GM21423 (cell line): ENCODE measurements around the gene RIPOR2.

ENCODE experiments used
- ATAC-seq: cut with Tn5 transposase; IDR thresholded peaks from one replicate; pipeline ENCODE4 v1.9.1; 2021; ENCODE audit warnings: mild to moderate bottlenecking, moderate library complexity; ENCODE audit not compliant: unreplicated experiment

RIPOR2 gene

DNA sequence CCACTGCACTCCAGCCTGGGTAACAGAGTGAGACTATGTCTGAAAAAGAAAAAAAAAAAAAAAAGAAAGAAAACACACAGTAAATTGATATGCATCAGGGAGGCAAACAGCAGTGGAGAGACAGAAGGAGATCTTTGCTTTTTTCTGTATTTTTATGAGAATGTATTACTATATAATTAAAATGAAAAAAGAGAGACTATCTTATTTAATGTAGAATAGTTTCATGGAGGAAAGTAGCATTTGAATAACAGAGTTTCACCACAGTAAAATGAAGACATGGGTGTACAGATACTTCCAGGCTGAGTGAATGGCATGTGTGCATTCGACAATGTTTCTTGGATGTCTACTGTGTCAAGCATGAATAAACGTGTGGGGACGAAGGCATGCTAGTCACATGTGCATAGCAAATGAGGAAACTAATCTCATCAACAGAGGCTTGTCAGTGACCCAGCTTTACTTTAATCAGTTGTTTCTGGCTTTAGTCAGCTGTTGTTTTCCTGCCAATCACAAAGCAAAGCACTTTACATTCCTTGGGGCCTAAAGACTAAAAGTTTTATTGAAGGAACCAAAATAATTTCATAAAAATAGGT lies 81.6 kb downstream of the RIPOR2 start:
- ATAC-seq, result no peak

DNA sequence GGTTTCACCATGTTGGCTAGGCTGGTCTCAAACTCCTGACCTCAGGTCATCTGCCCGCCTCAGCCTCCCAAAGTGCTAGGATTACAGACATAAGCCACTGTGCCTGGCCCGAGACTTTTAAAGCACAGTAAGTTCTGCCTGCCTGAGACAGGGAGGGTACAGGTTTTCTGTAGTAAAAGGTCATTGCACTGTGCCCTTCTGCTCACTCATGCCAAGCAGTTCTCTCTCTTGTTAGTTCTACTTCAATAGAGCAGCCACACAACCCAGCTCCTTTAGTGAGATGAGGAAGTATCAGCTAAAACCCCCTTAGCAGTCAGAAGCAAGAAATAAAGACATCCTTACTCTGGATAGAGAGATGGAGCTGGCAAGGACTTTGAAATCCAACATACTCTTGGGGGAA lies 84.7 kb downstream of the RIPOR2 start:
- ATAC-seq, result no peak

DNA sequence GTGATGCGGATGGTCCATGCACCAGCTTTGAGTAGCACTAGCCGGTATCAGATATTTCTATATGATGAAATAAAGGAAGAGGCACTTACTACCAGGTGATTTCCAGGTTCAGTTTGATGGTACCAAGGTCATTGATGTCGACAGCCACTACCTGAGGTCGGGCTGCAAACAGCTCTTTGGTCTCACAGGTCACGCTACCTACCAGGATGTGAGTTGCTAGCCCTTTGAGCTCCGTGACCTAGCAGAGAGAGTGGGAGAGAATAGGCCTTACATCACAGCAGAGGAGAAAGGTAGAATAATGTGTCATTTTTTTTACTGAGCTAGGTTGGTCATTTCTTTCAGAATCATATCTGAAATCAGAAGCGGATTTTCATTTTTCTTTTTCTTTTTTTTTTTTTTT lies 86.0 kb downstream of the RIPOR2 start:
- ATAC-seq, result no peak

DNA sequence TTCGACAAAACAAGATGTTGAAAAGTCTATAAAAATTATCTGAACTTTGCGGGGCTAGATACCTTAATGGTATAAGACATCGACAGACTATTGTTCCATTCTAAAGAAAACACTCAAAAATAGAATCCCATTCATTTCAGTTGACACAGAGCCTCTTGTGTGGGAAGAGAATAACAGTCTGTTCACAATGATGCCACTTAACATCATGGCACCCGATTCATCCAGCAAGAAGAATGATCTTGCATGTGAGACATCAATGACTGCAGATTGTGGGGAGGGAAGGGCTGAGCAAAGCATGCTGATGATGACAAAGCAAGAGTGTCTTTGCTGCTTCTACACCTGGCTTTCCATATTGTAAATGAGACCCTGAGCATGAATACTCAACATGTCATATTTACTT lies 87.3 kb downstream of the RIPOR2 start:
- no peak for ATAC-seq

DNA sequence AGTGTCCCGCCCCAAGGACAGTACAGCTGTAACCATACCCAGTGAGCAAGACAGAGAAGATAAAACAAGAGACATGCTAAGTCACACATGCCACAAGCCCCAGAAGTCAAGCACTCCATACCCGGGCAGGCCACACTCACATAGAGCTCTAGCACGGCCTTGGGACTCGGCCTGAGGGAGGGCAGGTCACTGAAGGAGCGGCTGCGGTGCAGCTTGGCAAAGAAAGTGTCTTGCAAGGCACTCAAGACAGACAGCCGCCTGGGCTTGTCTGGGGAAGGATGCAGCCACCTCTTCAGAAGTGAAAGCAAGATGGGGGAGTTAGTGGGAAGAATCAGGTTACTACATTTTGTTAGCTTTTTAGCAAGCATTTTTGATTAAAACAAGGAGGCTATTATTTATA lies 88.4 kb downstream of the RIPOR2 start:
- no peak for ATAC-seq

DNA sequence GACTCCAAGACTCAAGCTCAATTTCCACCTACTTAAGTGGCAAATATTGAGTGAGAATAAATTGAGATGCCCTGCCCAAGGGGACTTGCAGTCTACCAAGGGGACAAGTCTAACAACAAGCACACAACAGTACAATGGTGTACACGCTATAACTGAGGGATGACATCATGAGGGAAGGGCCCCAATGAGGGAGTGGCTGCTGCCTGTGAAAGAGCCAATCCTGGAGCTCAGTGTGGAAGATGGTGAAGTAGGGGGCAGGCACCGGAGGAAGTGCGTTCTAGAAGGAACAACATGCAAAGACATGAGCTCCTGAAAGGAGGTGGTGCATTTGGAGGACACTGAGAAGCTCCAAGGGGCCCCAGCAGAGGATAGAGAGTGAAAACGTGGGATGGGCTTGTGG lies 90.2 kb downstream of the RIPOR2 start:
- no peak for ATAC-seq

DNA sequence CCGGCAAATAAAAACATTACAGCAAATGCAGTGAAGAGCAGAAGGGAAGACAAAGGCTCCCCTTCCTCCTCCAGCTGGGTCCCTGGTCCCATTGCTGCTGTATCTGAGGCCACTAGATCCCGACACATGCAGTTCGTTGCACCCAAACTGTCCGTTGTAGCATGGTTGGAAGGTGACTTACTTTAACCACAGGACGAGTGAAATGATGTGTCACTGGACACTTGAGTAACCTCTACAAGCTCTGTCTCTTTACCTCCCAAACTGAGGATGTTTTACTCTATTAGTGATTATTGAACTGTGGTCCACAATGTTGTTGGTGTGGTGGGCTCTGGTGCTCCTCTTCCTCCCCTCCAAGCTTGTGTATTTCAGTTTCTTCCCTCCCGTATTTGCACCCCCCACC lies 90.9 kb downstream of the RIPOR2 start:
- no peak for ATAC-seq

DNA sequence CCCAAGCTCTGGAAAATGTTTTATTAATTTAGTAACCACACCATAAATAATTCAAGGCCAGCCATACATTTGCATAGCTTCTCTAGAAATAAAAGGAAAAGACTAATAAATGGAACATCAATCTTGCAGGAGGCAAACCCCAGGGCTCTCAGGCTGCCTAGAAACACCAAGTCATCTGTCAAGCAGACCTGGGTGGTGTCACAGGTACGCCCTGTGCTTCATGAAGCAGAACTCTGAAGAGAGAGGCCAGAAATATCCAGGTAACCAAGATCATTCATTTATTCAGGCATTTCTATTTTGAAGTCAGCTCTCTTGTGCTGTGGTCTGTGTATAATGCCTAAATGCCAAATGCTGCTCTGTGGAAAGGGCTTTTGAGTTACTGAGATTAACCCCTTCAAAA lies 91.7 kb downstream of the RIPOR2 start:
- no peak for ATAC-seq

DNA sequence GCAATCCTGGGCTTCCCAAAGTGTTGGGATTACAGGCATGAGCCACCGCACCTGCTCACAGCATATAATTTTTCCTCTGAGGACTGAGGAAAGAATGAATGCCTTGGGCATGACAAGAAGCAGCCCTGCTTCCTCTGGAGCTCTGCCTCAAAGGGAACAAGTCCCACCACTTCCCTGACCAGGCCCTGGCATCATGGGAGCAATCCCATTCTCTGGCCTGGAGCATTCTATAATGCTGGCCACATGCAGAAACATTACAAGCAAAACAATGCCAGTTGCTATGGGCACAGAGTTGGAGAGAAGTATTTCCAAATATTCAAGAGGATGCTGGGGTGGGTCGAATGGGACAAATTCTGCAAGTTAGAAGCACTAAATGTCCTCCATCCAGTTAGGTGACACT lies 95.6 kb downstream of the RIPOR2 start:
- ATAC-seq, result no peak

DNA sequence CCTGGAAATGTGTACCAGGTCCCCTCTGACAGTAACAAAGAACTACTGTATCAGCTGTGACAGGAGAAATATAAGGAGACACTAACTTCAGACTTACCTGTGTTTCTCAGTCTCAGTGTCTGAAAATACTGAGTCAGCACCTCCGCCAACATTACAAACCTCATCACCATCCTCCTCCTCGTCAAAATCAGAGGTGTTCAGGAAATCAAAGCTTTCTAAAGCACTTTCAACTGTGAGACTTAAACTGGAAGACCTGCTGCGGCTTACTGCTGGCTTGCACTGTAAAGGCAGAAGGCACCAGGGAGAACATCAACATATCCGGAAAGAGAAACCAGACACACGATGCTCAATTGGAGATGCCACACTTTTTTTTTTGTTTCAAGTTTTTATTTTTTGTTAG lies 96.8 kb downstream of the RIPOR2 start:
- ATAC-seq, result no peak

DNA sequence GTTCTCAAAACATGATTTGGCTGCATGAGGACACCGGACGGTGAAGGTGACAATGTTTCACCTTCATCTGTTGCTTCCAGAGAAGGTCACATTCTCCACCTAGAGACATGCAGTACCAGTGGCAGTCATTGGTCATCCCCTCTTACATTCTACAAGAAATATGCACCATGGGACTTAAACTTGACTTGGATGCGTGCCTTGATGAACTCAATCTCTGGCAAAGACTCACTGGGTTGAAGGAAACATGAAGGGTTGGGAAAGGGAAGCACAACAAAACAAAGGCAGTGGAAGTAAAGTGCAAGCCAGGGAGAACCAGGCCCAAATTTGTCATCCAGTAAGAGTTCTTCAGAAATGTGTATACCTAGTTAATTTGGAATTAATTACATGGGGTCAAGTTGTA lies 97.7 kb downstream of the RIPOR2 start:
- ATAC-seq, result no peak

DNA sequence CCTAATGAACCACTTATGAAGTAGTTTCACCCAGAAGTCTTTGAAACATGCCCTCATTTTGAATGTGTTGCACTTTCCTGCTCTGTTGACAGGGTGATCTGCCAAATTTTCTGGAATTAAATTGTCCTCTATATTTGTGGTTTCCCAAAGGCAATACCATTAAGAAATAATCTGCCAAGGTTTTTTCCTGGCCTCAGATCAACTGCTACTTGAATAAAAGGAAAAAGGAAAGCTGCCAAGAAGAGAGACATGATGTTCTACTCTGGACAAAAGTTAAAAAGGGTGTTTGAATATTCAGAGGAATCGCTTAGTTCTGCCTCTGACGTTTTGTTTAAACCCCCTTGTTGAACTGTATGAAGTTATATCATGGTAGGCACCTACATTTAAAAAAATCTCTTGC lies 99.7 kb downstream of the RIPOR2 start:
- ATAC-seq, result no peak

DNA sequence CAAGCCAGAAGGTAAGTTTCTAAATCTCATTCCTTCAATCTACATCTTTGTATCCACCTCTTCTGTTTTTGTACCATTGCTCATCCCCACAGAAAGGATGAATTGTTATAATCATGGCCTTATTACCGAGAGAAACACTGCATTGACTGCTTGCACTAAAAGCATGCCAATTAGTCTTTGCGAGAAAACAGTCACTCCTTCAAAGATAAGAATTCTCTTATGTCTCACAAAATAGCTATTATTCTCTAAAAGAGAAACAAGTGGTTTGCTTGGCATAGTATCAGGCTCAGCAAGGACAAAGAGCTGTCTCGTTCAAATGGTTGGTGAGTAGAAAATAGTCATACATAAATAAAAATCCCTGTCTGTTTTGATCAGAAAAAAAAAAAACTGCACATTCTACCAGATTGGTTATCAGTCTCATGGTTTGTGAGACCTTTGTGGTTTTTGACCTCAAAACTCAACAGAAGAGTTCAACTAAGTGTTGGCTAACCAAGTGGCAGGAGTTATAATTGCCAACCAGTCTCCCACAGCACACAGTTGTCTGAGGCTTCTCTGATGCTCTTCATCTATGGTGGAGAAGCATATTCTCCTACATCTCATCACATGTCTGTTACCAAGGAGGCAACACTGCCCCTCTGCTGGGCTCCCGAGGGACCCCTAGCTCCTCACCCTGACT lies 101.9 kb downstream of the RIPOR2 start:
- no peak for ATAC-seq

DNA sequence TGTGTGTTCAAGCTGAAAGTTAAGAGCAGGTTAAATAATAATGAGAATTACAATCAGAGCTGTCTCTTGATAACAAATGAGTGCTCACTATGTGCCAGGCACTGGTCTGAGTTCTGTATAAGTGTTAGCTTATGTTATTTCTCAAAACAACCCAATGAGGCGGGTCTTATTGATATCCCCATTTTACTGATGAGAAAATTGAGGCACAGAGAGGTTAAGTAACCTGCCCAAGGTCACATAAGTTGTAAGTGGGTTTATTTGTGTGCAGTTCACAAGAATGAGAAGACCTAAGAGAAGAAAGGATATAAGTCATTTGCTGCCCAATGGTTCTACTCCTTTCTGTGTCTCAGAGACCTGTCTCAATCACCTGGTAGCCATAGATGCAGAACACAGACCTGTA lies 103.0 kb downstream of the RIPOR2 start:
- no peak for ATAC-seq

DNA sequence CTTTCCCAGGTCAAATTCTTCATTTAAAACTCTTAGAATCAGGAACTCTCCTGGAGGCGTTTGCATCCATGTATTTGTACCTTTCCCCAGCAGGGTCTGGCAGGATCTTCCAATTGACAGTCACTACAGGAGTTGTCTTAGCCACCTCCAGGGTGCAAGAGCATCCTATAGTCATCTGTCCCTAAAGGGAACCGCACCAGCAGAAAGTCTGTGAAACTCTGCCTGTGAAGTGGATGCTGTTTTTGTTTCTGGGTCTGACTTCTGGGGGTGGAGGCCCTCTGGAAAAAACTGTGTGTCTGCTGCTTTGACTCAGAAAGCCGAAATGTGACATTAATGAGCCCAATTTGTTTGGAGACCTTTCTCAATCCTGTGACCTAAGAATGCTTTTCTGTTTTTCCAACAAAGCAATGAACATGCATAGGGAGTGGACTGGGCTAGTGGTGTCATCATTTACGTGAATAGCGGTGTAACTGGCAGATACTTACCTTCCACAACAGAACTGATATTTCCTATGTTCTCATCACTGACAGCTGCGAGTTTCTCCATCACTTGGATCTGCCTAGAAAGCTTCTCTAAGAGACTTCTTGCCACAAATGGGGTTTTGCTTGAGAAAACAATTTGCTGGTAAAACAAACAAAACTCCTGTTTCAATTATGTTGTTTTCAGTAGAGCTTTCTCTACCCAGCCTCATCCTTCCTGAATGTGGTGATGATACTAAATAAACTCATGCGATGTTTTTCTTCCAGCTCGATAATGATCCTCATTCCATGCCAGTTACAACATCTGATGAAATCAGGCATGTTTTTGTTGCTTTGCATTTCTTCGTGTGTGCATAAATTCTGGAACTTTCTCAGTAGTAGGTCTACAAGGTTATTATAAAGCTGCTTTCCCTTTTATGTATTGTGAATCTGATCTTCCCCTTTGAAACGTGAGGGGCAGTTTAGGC lies 103.7 kb downstream of the RIPOR2 start:
- ATAC-seq, result no peak

DNA sequence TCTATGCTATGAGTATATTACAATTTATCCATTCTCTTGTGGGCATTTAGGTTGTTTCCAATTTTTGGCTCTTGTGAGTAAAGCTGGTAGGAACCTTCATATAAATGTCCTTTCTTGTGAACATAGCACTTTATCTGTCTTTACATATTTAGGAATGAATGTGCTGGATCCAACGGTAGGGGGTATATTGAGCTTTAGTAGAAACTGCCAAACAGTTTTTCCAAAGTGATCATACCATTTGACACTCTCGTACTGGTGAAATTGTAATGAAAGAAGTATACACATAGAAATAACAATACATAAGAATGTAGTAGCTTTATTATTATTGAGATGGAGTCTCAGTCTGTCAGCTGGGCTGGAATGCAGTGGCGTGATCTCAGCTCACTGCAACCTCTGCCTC lies 106.1 kb downstream of the RIPOR2 start:
- no peak for ATAC-seq

DNA sequence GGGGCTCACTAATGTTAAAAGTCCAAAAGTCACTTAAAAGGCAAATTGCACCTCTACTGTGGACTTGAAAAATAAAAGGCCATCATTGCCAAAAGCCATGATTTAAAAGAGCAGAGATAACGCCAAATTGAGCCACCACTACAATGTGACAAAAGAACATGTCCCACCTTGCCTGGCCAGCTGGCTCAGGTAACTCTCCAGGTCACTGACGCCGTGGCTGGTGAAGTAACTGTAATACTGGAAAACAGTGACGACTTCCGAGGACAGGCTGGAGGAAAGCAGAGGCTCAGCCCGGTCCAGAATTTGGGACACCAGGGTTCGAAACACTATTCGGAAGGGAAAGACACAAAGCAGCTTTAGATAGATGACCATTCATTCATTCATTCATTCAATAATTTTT lies 107.8 kb downstream of the RIPOR2 start:
- no peak for ATAC-seq

DNA sequence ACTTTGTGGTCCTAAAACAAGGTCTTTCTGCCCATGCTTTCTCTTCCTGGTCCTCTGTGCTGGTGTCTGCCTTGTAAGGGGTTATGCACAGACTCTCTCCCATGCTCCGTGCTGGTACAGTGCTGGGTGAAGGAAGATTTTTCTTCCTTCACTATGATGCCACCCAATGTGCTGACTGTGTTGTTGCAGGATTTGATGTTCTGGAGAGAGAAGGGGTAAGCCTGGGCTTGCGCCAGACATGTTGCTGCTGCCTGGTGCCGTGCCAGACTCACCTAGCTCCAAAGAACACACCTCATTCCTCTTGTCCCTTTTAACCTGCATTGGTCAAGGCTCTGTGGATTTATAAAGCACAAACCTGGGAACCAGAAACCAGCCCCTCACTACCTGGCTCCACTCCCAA lies 108.6 kb downstream of the RIPOR2 start:
- ATAC-seq, result no peak

DNA sequence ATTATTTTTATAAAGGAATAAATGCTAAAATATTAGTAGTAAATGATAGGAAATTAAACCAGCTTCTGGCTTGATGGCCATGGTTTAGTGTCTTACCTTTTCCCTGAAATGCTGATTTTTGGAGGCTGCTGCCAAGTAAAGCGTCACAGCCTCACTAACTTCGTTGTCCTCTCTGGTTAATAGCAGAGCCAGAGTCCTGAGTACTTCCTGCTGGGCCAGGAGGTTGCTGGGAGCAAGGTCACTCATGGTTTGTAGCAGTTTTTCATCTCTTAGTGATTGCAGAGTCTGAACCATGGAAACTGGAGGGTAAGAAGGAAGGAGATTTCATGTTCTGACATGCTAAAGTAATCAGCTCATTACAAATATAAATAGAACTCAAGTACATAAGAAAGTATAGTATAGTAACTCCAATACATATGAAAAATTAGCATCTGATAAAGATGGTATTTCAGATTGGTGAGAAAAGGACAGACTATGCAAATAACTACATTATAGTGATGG lies 110.6 kb downstream of the RIPOR2 start:
- no peak for ATAC-seq

DNA sequence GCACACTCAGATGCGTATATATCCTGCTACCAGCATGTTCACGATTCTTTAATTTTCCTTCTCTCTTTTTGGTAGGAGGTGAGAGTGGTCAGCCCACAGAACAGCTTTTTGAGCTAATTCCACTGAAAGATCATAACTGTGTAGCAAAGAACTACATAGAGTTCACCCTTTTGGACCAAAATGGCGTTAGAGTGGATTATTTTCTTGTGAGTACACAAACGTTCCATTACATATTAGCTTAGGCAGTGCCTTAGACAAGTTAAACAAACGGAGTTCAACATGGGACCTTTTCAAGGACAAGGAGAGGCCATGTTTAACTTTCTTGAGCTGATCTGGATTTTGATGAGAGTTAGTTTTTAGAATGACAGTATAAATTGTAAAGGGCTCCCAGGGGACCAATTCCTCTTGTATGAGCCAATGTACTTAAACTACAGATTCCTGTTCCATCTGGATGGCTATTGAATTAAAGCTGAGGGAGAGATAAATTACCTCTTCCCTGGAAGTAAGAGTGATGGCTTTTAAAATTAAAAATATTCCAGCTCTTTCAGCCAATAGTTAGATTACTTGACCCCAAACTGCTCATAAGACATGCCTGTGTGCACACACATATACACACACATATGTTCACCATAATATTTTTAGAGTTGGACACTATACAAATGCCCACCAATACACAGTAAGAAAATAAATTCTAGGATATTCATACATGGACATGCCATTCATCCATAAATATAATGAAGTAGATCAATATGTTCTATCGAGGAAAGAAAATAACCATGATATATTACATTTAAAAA lies 111.4 kb downstream of the RIPOR2 start:
- ATAC-seq, result no peak

DNA sequence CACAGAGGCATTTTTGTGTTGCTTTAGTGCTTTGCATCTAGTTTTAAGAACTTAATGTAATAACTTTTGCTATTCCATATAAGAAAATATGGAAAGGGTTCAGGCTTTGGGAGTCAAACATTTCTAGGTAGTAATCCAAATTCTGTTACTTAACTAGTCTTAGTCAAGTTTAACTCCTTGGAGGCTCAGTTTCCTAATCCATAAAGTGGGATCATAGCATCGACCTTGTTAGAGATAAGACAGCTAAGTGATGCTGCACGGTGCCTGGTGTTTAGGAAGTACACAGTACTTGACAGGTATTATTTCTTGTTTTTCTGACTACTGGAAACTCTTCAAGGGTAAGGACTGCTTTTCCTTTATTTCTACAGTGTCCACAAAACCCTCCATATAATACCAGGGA lies 112.6 kb downstream of the RIPOR2 start:
- no peak for ATAC-seq
